IPS DF 4.7 (cell line): ENCODE results near the gene IRX2.

Experiments used
- DNase-seq: peaks from one replicate; pipeline ENCODE4 v3.0.0-alpha.2; 2013; ENCODE audit warnings: low spot score; ENCODE audit errors: extremely low read depth

The IRX2 gene

GRCh38 chr5:2741956-2742355 lies 9.5 kb downstream of the IRX2 start:
- no peak for DNase-seq

- no peak for DNase-seq
Observed at GRCh38 chr5:2740876-2741555, 10.5 kb downstream of the IRX2 start.

GRCh38 chr5:2740051-2740875 lies 11.2 kb downstream of the IRX2 start:
- no peak for DNase-seq

- DNase-seq, result no peak
Observed at GRCh38 chr5:2739360-2740050, 12.0 kb downstream of the IRX2 start.

GRCh38 chr5:2738700-2739359 lies 12.6 kb downstream of the IRX2 start:
- DNase-seq, result no peak

- DNase-seq, result no peak
Observed at GRCh38 chr5:2738156-2738699, 13.2 kb downstream of the IRX2 start.

- no peak for DNase-seq
Observed at GRCh38 chr5:2737273-2738155, 14.0 kb downstream of the IRX2 start.

- no peak for DNase-seq
Observed at GRCh38 chr5:2736872-2737271, 14.6 kb downstream of the IRX2 start.

GRCh38 chr5:2735996-2736395 lies 15.5 kb downstream of the IRX2 start:
- DNase-seq, result no peak

GRCh38 chr5:2732850-2733249 lies 18.6 kb downstream of the IRX2 start:
- no peak for DNase-seq

GRCh38 chr5:2732004-2732403 lies 19.5 kb downstream of the IRX2 start:
- no peak for DNase-seq

- DNase-seq, result no peak
Observed at GRCh38 chr5:2729189-2729588, 22.3 kb downstream of the IRX2 start.

- DNase-seq, result no peak
Observed at GRCh38 chr5:2727550-2727949, 23.9 kb downstream of the IRX2 start.

GRCh38 chr5:2725980-2726765 lies 25.3 kb downstream of the IRX2 start:
- no peak for DNase-seq

GRCh38 chr5:2724831-2725230 lies 26.6 kb downstream of the IRX2 start:
- no peak for DNase-seq

- DNase-seq, result no peak
Observed at GRCh38 chr5:2724031-2724581, 27.4 kb downstream of the IRX2 start.

GRCh38 chr5:2722901-2723300 lies 28.6 kb downstream of the IRX2 start:
- no peak for DNase-seq

- no peak for DNase-seq
Observed at GRCh38 chr5:2721385-2722138, 29.9 kb downstream of the IRX2 start.

- no peak for DNase-seq
Observed at GRCh38 chr5:2719332-2719731, 32.1 kb downstream of the IRX2 start.
